ENCODE results near the gene C1orf53. TPM values are rescaled to one million over a fixed set of nuclear protein-coding genes. Genes with fewer than 3 reads are reported as not detected.

The C1orf53 gene
- total and polyA plus RNA-seq, 2 of the 4 experiments (the other 2 are of a cell fraction): 4.8 to 7.0 TPM

- no peak overlapping the region for H3K23ac ChIP-seq (ENCODE audit: low read depth, low read length)
- H2AK9ac ChIP-seq (replicated peaks; ENCODE audit: low read depth, low read length, poor library complexity): no peak overlapping the region
- in situ Hi-C loops (cut with MboI; ENCODE audit: low sequenced_read_pairs) (loop anchor here (10.0 kb wide), 1 partner anchor 254 kb away; no protein-coding TSS in a partner anchor), intact Hi-C loops (cut with micrococcal nuclease) (loop anchor here (1.0 to 5.0 kb wide), 5 partner anchors 86 to 342 kb away; no protein-coding TSS in a partner anchor), dilution Hi-C loops (cut with HindIII; ENCODE audit: low sequenced_read_pairs, unreplicated experiment) (no loop called here)
- ChIA-PET CTCF (interaction anchor here (0.6 to 2.4 kb wide), 19 partner anchors 9 to 330 kb away, joined by 3 to 14 read pairs (median 4); no protein-coding TSS in a partner anchor), POLR2A (ENCODE audit: unreplicated experiment) (no interaction called here)
- no peak overlapping the region for H3K9ac ChIP-seq (ENCODE audit: low read depth, low read length)
- H4K20me1 ChIP-seq (ENCODE audit: insufficient read depth, low read length): no peaks in the 10 kb centered on the region
- H4K8ac ChIP-seq (ENCODE audit: low read depth in 2 of 2, low read length in 2 of 2): no peak overlapping the region
- H3K4ac ChIP-seq (ENCODE audit: low read depth, low read length): no peak overlapping the region
- H3K14ac ChIP-seq (replicated peaks; ENCODE audit: low read depth, low read length): no peak overlapping the region
- no peak overlapping the region for H4K91ac ChIP-seq (ENCODE audit: insufficient read depth, low read depth, low read length)
- no peak for TF ChIP-seq POLR2A (IDR thresholded peaks at IDR 0.05; ENCODE audit: low read depth, low read length)
- TF ChIP-seq RAD21 (IDR thresholded peaks at IDR 0.05; ENCODE audit: low read length): peak; percentile 93
- TF ChIP-seq, protein P1, sequence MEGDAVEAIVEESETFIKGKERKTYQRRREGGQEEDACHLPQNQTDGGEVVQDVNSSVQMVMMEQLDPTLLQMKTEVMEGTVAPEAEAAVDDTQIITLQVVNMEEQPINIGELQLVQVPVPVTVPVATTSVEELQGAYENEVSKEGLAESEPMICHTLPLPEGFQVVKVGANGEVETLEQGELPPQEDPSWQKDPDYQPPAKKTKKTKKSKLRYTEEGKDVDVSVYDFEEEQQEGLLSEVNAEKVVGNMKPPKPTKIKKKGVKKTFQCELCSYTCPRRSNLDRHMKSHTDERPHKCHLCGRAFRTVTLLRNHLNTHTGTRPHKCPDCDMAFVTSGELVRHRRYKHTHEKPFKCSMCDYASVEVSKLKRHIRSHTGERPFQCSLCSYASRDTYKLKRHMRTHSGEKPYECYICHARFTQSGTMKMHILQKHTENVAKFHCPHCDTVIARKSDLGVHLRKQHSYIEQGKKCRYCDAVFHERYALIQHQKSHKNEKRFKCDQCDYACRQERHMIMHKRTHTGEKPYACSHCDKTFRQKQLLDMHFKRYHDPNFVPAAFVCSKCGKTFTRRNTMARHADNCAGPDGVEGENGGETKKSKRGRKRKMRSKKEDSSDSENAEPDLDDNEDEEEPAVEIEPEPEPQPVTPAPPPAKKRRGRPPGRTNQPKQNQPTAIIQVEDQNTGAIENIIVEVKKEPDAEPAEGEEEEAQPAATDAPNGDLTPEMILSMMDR (conservative IDR thresholded peaks at IDR 0.05; ENCODE audit: low read depth, low read length): peak; percentile 80
- no peak for TF ChIP-seq RFX5 (IDR thresholded peaks at IDR 0.05; ENCODE audit: low read depth, low read length)
- TF ChIP-seq SMC3 (IDR thresholded peaks at IDR 0.05; ENCODE audit: low read depth, low read length): peak; percentile 88
- H2AFZ ChIP-seq (replicated peaks; ENCODE audit: low read length, poor library complexity): no peak overlapping the region
- no CpG with 5 or more reads among the region's 7 CpGs for WGBS, 2 experiments (ENCODE audit: extremely low coverage in 2 of 2, insufficient read length in 1 of 2)
- peak; percentile 99 for ATAC-seq (ENCODE audit: low read depth)
- H3K27ac ChIP-seq (ENCODE audit: insufficient read depth, low read length): no peak overlapping the region
- H3K4me2 ChIP-seq (ENCODE audit: low read depth, low read length): no peak overlapping the region
- H3K9me3 ChIP-seq (ENCODE audit: control insufficient read depth, insufficient read depth, low read length): no peaks in the 10 kb centered on the region
- H3K4me3 ChIP-seq (ENCODE audit: insufficient read depth, low read depth, low read length): no peak overlapping the region
- no peaks in the 10 kb centered on the region for H3K27me3 ChIP-seq (ENCODE audit: control insufficient read depth, insufficient read depth, low read length)
- no peak overlapping the region for H2AK5ac ChIP-seq (ENCODE audit: low read depth, low read length)
- DNase-seq: peak; percentile 70
- H3K79me1 ChIP-seq (ENCODE audit: low read depth in 1 of 2, low read length in 2 of 2): no peaks in the 10 kb centered on the region
- BruUV-seq (replicated peaks): no TSS peak
- H4K5ac ChIP-seq (ENCODE audit: low read depth, low read length): no peak overlapping the region
- no peaks in the 10 kb centered on the region for H3K9me1 ChIP-seq (ENCODE audit: insufficient read depth, low read length)
- no peak overlapping the region for H2BK15ac ChIP-seq (ENCODE audit: low read depth, low read length)
- no peak overlapping the region for H2BK5ac ChIP-seq (ENCODE audit: low read depth, low read length, poor library complexity, severe bottlenecking)
- H3K18ac ChIP-seq (ENCODE audit: low read depth, low read length): no peak overlapping the region
- no peak overlapping the region for H2BK120ac ChIP-seq (ENCODE audit: low read depth, low read length)
- H3K56ac ChIP-seq (ENCODE audit: extremely low read depth, insufficient read depth, low read length): no peak overlapping the region
- no peak overlapping the region for H2BK20ac ChIP-seq (ENCODE audit: low read depth, low read length)
- H3K4me1 ChIP-seq (ENCODE audit: control insufficient read depth, insufficient read depth, low read length): no peaks in the 10 kb centered on the region
- no peaks in the 10 kb centered on the region for H3K36me3 ChIP-seq (ENCODE audit: control insufficient read depth, insufficient read depth, low read length)
Observed at GRCh38 chr1:197868751-197869489, 33.5 kb upstream of the C1orf53 start.
